Stimulated activated CD8-positive, alpha-beta memory T cell treated with anti-CD3 and anti-CD28 coated beads, Interleukin-12 subunit alpha, Interleukin-12 subunit beta, amount 100 ng/mL, for 1 hour (primary cell): Measurements from ENCODE around the gene SUCLG2.

Source experiments
- DNase-seq: peaks from one replicate; pipeline ENCODE4 v3.0.0-alpha.2; 2020; ENCODE audit warnings: low read depth

SUCLG2 gene

GRCh38 chr3:67384016-67384415 is 270.4 kb downstream of the SUCLG2 start:
- DNase-seq = no peak

DNA sequence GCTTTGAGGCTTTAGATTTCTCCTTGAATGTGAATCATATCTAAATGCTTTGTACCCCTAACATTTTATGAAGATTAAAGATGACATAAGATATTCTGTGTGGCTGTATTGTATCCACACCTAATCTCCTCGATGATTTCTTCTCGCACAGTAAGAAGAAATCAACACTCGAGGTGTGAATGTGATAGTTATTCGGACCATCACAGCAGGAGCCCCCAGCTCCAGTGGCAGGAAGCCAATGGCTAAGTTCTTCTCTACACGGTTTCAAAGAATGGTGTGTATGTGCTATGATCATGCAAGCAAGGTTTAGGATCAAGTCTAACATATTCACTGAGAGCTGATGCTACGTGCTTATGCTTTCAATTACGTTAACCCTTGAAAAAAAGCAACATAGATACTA is 271.0 kb downstream of the SUCLG2 start:
- no peak for DNase-seq

GRCh38 chr3:67382536-67382935 is 271.9 kb downstream of the SUCLG2 start:
- no peak for DNase-seq

DNA sequence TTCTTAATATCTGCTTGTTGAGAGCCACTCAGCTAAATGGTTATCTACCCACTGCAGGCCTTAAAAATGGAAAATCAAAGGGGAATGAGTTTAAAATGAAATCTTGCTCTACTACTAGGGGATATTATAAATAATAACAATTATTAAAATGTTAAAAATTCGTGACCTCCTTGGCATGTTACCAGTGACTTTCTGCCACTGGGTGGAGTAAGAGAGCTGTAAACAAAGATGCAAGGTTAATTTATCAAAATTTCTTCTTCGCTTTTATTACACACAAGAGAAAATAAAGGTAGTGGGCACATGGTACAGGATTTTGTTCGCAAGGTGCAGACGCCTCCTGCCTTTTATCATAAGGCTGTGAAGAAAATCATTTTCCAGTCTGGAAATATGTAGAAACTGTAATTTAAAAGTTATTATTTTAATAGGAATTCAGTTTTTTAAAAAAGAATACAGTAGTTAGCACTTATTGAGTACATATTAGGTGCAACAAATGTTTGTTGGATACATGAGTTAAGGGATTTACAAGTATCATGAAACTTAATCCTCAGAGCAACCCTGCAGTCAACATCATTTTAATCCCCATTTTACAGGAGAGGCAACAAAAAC is 272.6 kb downstream of the SUCLG2 start:
- DNase-seq = no peak

DNA sequence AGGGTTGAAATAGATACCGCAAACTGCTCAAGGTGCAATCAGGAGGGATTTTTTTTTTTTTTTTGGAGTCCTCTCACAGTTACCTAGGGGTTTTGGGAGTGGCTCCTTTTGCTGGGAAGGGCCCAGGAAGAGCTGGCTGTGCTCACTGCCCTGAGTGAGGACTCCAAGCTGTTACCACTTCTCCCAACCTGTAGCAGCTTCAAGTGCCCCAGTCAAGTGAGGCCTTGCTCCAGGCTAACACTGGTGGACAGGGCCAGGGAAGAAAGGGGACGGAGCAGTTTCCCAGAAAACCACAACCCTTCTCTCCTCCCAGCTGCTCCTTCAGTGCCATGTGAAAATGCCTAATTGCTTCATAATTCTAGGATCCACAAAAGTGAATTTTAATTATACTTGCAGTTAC is 274.3 kb downstream of the SUCLG2 start:
- no peak for DNase-seq

- DNase-seq = no peak
Measured at GRCh38 chr3:67377299-67377698, 277.1 kb downstream of the SUCLG2 start.

GRCh38 chr3:67376416-67376815 is 278.0 kb downstream of the SUCLG2 start:
- DNase-seq = no peak

- DNase-seq = no peak
Measured at GRCh38 chr3:67375976-67376375, 278.4 kb downstream of the SUCLG2 start.

- DNase-seq = no peak
Measured at GRCh38 chr3:67362686-67363085, 291.7 kb downstream of the SUCLG2 start.

- DNase-seq = no peak
Measured at GRCh38 chr3:67361770-67362169, 292.6 kb downstream of the SUCLG2 start.

GRCh38 chr3:67361323-67361722 is 293.1 kb downstream of the SUCLG2 start:
- DNase-seq = no peak

- no peak for DNase-seq
Measured at GRCh38 chr3:67357610-67358458, 296.6 kb downstream of the SUCLG2 start.

- no peak for DNase-seq
Measured at GRCh38 chr3:67349551-67350174, 304.7 kb downstream of the SUCLG2 start.

GRCh38 chr3:67346081-67346480 is 308.3 kb downstream of the SUCLG2 start:
- no peak for DNase-seq

- DNase-seq = no peak
Measured at GRCh38 chr3:67335813-67336212, 318.6 kb downstream of the SUCLG2 start.

DNA sequence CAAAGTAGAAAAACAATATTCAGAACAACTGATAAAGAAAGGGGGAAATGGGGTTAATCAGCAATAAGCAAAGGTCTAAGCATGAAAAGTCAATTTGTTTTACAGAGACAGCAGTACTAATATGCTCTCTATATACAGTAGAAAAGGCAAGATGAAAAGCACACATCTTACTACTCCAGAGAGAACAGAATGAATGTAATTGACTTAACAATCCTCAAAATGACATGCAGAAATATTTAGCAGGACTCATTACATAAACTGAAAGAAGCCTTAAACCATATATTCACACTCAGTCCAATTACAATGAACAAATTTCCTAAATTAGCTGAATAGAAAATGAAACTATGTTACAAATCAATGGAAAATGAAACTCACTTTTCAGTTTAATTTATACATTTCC is 319.8 kb downstream of the SUCLG2 start:
- no peak for DNase-seq

DNA sequence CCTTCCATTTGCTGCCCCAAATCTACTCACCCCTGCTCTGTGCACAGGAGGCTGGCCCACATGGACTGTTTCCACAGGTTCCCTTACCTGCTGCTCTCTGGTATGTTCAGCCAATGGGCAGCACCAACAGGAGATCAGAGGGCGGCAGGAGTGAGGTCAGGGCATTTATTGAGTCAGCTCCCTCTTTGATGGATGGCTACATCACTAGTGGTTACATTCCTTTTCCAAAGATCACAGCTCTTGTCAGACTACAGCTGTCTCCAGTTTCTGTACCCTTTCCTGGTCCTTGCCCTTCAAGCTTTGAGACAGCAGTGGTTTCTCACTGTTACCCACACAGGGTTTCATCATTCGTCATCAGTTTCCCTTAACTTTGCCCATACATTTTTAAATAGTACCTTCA is 325.1 kb downstream of the SUCLG2 start:
- DNase-seq = no peak

DNA sequence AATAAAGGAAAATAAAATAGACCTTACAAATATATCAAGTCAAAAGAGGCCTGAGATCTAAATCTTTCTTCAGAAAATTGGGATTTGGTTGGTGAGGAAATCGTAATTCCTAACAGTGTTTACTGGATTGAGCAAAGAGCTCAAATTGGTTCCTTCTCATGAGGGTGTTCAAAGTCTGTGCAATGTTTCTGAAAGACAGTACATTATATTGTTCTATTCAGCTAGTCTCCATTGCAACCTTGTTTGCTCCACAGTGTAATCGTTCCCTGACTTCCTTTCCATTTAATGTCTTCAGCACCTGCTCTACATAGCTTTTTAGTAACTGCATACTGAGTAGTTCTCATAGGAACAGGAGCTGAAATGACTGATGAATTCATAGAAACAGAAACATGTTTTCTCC is 326.8 kb downstream of the SUCLG2 start:
- no peak for DNase-seq

- DNase-seq = no peak
Measured at GRCh38 chr3:67325231-67325630, 329.2 kb downstream of the SUCLG2 start.
